NCI-H146 treated with DMSO at 0.1 percent for 48 hours (cell line): ENCODE measurements around the gene GTPBP3.

Experiments
- DNase-seq: peaks from one replicate; lab custom pipeline; 2025; ENCODE audit not compliant: unreplicated experiment; lab: John Stamatoyannopoulos, UW

GTPBP3 gene

GRCh38 chr19:17380426-17381138 is 43.2 kb downstream of the GTPBP3 start:
- DNase-seq: no peak

- peak; percentile 26 for DNase-seq
Measured at GRCh38 chr19:17385878-17386611, 48.7 kb downstream of the GTPBP3 start.

- no peak for DNase-seq
Measured at GRCh38 chr19:17389288-17389687, 51.9 kb downstream of the GTPBP3 start.

- no peak for DNase-seq
Measured at GRCh38 chr19:17389957-17390664, 52.8 kb downstream of the GTPBP3 start.

- DNase-seq: peak; percentile 77
Measured at GRCh38 chr19:17390665-17391370, 53.5 kb downstream of the GTPBP3 start.

- no peak for DNase-seq
Measured at GRCh38 chr19:17391371-17392151, 54.2 kb downstream of the GTPBP3 start.
